ENCODE data around the gene RASL10A. TPM values are rescaled to one million over a fixed set of nuclear protein-coding genes. Genes with fewer than 3 reads are reported as not detected.

The RASL10A gene
- total RNA-seq, 1 donor from 2014 or later: not detected

DNA sequence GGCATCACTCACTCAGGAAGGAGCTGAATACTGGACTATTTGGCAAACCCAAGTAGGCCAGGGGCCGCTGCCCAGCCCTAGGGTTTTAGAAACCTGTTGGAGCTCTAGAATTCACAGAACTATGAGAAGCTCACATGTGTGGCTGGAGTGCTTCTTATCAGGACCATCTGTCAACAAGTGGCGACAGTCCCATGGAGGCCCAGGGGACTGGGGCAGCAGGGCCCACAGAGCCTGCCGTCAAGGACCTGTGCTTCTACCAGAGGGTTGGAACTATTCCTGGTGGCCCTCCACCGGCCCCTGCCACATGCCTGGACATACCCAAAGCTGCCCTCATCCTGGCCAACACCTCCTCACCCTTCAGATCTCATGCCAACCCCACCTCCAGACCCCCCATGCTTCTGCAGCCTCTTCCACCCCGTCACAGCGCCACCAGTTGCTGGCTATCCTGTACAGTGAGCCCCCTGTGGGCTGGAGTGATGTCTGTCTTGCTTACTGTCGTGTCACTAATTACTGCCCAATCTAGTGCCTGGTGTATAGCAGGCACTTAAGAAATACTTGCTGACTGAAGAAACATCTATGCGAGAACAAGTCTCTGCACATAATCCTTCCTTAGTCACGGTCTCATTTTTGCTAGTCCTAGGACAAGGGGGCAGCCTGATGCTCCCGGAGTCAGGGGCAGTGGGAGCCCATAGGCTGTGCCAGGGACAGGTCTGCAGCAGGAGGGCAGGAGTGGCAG lies 27.2 kb upstream of the RASL10A start:
- DNase-seq (ENCODE audit: extremely low spot score, unreplicated experiment): no peak
- Mint-ChIP-seq H3K27ac (ENCODE audit: unreplicated experiment) (no peak overlapping the region), H3K9me3 (ENCODE audit: unreplicated experiment) (no peaks in the 10 kb centered on the region), H3K27me3 (ENCODE audit: unreplicated experiment) (no peaks in the 10 kb centered on the region), H3K36me3 (ENCODE audit: unreplicated experiment) (peaks cover 34% of the 10 kb centered on the region), H3K4me3 (ENCODE audit: unreplicated experiment) (no peak overlapping the region), H3K4me1 (ENCODE audit: unreplicated experiment) (peaks cover 10% of the 10 kb centered on the region)
- TF ChIP-seq, protein P1, sequence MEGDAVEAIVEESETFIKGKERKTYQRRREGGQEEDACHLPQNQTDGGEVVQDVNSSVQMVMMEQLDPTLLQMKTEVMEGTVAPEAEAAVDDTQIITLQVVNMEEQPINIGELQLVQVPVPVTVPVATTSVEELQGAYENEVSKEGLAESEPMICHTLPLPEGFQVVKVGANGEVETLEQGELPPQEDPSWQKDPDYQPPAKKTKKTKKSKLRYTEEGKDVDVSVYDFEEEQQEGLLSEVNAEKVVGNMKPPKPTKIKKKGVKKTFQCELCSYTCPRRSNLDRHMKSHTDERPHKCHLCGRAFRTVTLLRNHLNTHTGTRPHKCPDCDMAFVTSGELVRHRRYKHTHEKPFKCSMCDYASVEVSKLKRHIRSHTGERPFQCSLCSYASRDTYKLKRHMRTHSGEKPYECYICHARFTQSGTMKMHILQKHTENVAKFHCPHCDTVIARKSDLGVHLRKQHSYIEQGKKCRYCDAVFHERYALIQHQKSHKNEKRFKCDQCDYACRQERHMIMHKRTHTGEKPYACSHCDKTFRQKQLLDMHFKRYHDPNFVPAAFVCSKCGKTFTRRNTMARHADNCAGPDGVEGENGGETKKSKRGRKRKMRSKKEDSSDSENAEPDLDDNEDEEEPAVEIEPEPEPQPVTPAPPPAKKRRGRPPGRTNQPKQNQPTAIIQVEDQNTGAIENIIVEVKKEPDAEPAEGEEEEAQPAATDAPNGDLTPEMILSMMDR (IDR thresholded peaks at IDR 0.05): no peak

DNA sequence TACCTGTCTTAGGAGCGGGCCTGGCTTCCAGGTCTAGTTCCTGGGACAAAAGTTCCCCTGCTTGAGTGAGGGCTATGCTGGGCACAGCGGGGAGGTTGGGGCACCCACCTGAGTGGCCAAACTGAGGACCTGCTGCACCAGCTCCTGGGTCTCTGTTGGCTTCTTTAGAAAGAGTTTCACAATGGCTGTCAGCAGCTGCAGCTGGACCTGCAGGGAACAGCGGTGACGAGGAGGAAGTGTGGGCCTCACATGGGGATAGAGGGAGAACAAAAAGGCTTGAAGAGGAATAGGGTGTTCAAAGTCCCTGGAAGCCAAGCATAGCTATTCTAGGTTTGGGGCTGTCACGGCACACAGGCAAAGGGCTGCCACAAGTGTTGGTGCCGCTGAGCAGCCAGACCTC lies 26.7 kb upstream of the RASL10A start:
- TF ChIP-seq, protein P1 (IDR thresholded peaks at IDR 0.05): no peak
- no peaks in the 10 kb centered on the region for H3K27me3 Mint-ChIP-seq (ENCODE audit: unreplicated experiment)
- no peak overlapping the region for H3K27ac Mint-ChIP-seq (ENCODE audit: unreplicated experiment)
- H3K36me3 Mint-ChIP-seq (ENCODE audit: unreplicated experiment): peaks cover 31% of the 10 kb centered on the region
- H3K4me3 Mint-ChIP-seq (ENCODE audit: unreplicated experiment): no peak overlapping the region
- H3K9me3 Mint-ChIP-seq (ENCODE audit: unreplicated experiment): no peaks in the 10 kb centered on the region
- DNase-seq (ENCODE audit: extremely low spot score, unreplicated experiment): no peak
- H3K4me1 Mint-ChIP-seq (ENCODE audit: unreplicated experiment): peaks cover 10% of the 10 kb centered on the region

DNA sequence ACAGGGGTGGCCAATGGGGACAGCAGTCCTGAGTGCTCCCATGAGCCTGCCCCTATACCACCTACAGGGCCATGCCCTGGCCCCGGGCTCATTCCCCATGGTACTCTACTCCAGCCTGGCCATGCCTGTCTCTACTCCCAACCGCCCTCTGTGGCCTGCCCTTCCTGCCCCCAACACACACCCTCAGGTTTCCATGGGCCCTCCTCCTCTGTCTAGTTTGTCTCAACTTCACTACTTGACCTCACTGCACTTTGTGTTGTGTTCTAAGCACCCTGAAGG lies 26.3 kb upstream of the RASL10A start:
- TF ChIP-seq, protein P1 (IDR thresholded peaks at IDR 0.05): no peak
- no peaks in the 10 kb centered on the region for H3K9me3 Mint-ChIP-seq (ENCODE audit: unreplicated experiment)
- peaks cover 10% of the 10 kb centered on the region for H3K4me1 Mint-ChIP-seq (ENCODE audit: unreplicated experiment)
- H3K4me3 Mint-ChIP-seq (ENCODE audit: unreplicated experiment): no peak overlapping the region
- H3K36me3 Mint-ChIP-seq (ENCODE audit: unreplicated experiment): peaks cover 28% of the 10 kb centered on the region
- DNase-seq (ENCODE audit: extremely low spot score, unreplicated experiment): no peak
- H3K27ac Mint-ChIP-seq (ENCODE audit: unreplicated experiment): no peak overlapping the region
- no peaks in the 10 kb centered on the region for H3K27me3 Mint-ChIP-seq (ENCODE audit: unreplicated experiment)

DNA sequence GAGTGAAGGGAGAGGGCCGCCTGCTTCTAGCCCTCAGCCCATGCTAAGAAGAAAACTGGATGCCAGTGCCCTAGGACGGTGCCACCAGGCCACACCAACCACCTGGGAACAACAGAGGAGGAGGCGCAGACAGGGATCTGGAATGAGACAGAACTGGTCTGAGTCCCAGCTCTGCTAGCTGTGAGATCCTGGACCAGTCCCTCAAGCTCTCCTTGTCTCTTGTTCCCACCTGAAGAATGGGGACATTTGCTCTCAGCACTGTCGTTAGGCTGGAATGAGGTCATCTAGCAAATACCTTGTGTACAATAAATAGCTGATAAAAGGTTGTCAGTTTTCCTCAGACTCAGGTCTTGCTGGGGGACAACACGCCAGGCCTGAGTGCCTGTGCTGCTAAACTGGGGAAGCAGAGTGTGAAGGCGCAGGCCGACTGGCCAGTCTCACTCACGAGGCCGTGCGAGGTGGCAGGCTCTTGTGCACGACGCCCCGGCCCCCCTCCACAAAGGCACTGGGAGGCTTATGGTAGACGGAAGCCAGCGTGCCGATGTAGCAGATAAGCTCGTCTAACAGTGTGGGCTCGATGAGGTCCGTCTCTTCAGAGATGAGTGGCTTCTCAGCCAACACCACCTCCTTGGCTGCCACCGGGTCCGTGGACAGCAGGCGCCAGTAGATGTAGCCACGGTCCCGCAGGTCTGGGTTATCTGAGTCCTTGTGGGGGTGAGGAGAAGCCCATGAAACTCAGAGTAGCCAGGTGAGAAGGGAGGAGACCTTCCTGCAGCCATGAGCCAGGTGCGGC lies 25.8 kb upstream of the RASL10A start:
- no peak overlapping the region for H3K27ac Mint-ChIP-seq (ENCODE audit: unreplicated experiment)
- H3K36me3 Mint-ChIP-seq (ENCODE audit: unreplicated experiment): peaks cover 27% of the 10 kb centered on the region
- H3K27me3 Mint-ChIP-seq (ENCODE audit: unreplicated experiment): no peaks in the 10 kb centered on the region
- peaks cover 10% of the 10 kb centered on the region for H3K4me1 Mint-ChIP-seq (ENCODE audit: unreplicated experiment)
- no peak overlapping the region for H3K4me3 Mint-ChIP-seq (ENCODE audit: unreplicated experiment)
- TF ChIP-seq, protein P1 (IDR thresholded peaks at IDR 0.05): no peak
- DNase-seq (ENCODE audit: extremely low spot score, unreplicated experiment): no peak
- H3K9me3 Mint-ChIP-seq (ENCODE audit: unreplicated experiment): no peaks in the 10 kb centered on the region

DNA sequence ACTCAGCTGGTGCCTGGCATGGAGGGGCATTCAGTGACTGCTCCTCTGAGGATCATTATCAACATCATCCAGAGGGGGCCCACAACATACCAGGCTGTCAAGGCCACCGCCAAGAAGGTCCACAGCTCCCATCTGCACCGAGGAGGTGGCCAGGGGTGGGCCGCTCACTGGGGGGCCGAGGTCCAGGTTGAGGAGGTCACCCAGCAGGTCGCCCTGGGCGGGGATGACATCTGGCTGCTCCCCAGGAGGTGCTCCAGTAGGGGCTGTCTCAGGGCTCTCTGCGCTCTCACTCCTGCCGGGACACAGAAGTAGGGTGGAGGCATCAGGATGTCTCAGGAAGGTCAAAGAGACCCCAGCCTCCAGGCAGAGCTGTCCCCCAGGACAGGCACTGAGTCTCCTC lies 25.1 kb upstream of the RASL10A start:
- no peak overlapping the region for H3K27ac Mint-ChIP-seq (ENCODE audit: unreplicated experiment)
- H3K9me3 Mint-ChIP-seq (ENCODE audit: unreplicated experiment): no peaks in the 10 kb centered on the region
- H3K36me3 Mint-ChIP-seq (ENCODE audit: unreplicated experiment): peaks cover 26% of the 10 kb centered on the region
- TF ChIP-seq, protein P1 (IDR thresholded peaks at IDR 0.05): no peak
- no peak overlapping the region for H3K4me3 Mint-ChIP-seq (ENCODE audit: unreplicated experiment)
- DNase-seq (ENCODE audit: extremely low spot score, unreplicated experiment): no peak
- no peaks in the 10 kb centered on the region for H3K27me3 Mint-ChIP-seq (ENCODE audit: unreplicated experiment)
- peaks cover 10% of the 10 kb centered on the region for H3K4me1 Mint-ChIP-seq (ENCODE audit: unreplicated experiment)

Data from osteocyte (in vitro differentiated cells).